HPDE6-E6E7 (cell line): ENCODE measurements around the gene AEBP1.

ENCODE experiments used
- DNase-seq: peaks from one replicate; pipeline ENCODE4 v3.0.0; 2011; ENCODE audit warnings: missing footprints; ENCODE audit errors: extremely low spot score

Gene AEBP1

GRCh38 chr7:44103923-44104859, at the start of gene AEBP1:
TSS of gene AEBP1 (plus strand) at chr7:44104345. CDS start at chr7:44104666, 321 bp downstream.
- no peak for DNase-seq

GRCh38 chr7:44056681-44057080, 47.5 kb upstream of the AEBP1 start:
- DNase-seq, result no peak

- no peak for DNase-seq
These were observed 46.8 kb upstream of the AEBP1 start for GRCh38 chr7:44057181-44057848.

- peak; percentile 72 for DNase-seq
These were observed 46.0 kb upstream of the AEBP1 start for GRCh38 chr7:44057849-44058758.

- DNase-seq, result no peak
These were observed 45.4 kb upstream of the AEBP1 start for GRCh38 chr7:44058759-44059218.

GRCh38 chr7:44059219-44060090, 44.7 kb upstream of the AEBP1 start:
- no peak for DNase-seq

GRCh38 chr7:44060091-44060947, 43.8 kb upstream of the AEBP1 start:
- DNase-seq, result no peak

GRCh38 chr7:44060948-44061644, 43.0 kb upstream of the AEBP1 start:
- DNase-seq, result no peak

GRCh38 chr7:44061645-44062179, 42.4 kb upstream of the AEBP1 start:
- DNase-seq, result no peak

GRCh38 chr7:44062180-44062902, 41.8 kb upstream of the AEBP1 start:
- DNase-seq, result no peak

GRCh38 chr7:44062903-44063295, 41.2 kb upstream of the AEBP1 start:
- DNase-seq, result no peak

GRCh38 chr7:44063547-44063893, 40.6 kb upstream of the AEBP1 start:
- DNase-seq, result no peak

GRCh38 chr7:44063894-44064651, 40.1 kb upstream of the AEBP1 start:
- DNase-seq, result no peak

- no peak for DNase-seq
These were observed 39.2 kb upstream of the AEBP1 start for GRCh38 chr7:44064791-44065430.

- no peak for DNase-seq
These were observed 38.6 kb upstream of the AEBP1 start, which contains the start of gene PGAM2 for GRCh38 chr7:44065431-44066110. TSS of gene PGAM2 (minus strand) at chr7:44065567. CDS start at chr7:44065529, 38 bp downstream.

GRCh38 chr7:44066111-44066460, 38.1 kb upstream of the AEBP1 start:
- DNase-seq, result no peak
